H1 (cell line): ENCODE data around the gene GRAMD1B. TPM values are rescaled to one million over a fixed set of nuclear protein-coding genes. Genes with fewer than 3 reads are reported as not detected.

Experiments used
- CTCF ChIA-PET: fragments of 300-600 bp; sonication (Branson Sonifier 250); formaldehyde crosslinking; loops from one replicate; lab custom pipeline; 2021; ENCODE audit not compliant: partially characterized antibody; lab: Charles Lee
- POLR2A ChIA-PET: fragments of 300-600 bp; sonication (Branson Sonifier 250); formaldehyde crosslinking; loops from one replicate; lab custom pipeline; 2021; ENCODE audit warnings: inconsistent platforms; ENCODE audit not compliant: partially characterized antibody; lab: Charles Lee
- DNase-seq, 2 experiments: peaks; one replicate each; pipeline versions ENCODE4 v3.0.0 to v3.0.0-alpha.2; 2010 to 2022; ENCODE audit warnings: low spot score in 2 of 2, low read depth in 1 of 2, mixed read lengths in 1 of 2
- FAIRE-seq: peaks from 2 replicates; lab custom pipeline; 2011; peaks lifted over from hg19 to GRCh38; lab: Jason Lieb, UNC
- H2AFZ ChIP-seq: 2 replicates; pipeline ENCODE4 v1.8.1; 2012; ENCODE audit warnings: low read length, inconsistent platforms
- H2AK5ac ChIP-seq: 2 replicates; pipeline ENCODE4 v1.6.1; 2013; ENCODE audit warnings: low read depth, low read length
- H2BK120ac ChIP-seq: replicated peaks from 2 replicates; pipeline ENCODE3; 2013; ENCODE audit warnings: low read depth, low read length, inconsistent platforms
- H2BK12ac ChIP-seq: 2 replicates; pipeline ENCODE4 v1.6.1; 2013; ENCODE audit warnings: low read depth, low read length
- H2BK15ac ChIP-seq: 2 replicates; pipeline ENCODE4 v1.6.1; 2013; ENCODE audit warnings: low read length
- H2BK20ac ChIP-seq: 2 replicates; pipeline ENCODE4 v1.6.1; 2013; ENCODE audit warnings: low read length
- H2BK5ac ChIP-seq: 2 replicates; pipeline ENCODE4 v1.6.1; 2013; ENCODE audit warnings: low read depth, low read length
- H3K14ac ChIP-seq: 2 replicates; pipeline ENCODE4 v1.6.1; 2013; ENCODE audit warnings: inconsistent platforms; ENCODE audit not compliant: insufficient read length
- H3K18ac ChIP-seq: 2 replicates; pipeline ENCODE4 v1.6.1; 2013; ENCODE audit warnings: low read length; ENCODE audit errors: extremely low read depth
- H3K23ac ChIP-seq: 2 replicates; pipeline ENCODE4 v1.6.1; 2013; ENCODE audit warnings: inconsistent platforms; ENCODE audit not compliant: insufficient read length
- H3K23me2 ChIP-seq: 2 replicates; pipeline ENCODE4 v1.6.1; 2013; ENCODE audit warnings: low read depth, low read length
- H3K27ac ChIP-seq: 2 replicates; pipeline ENCODE4 v1.6.1; 2011; ENCODE audit warnings: low read depth, low read length, inconsistent platforms
- H3K27me3 ChIP-seq, 4 experiments: replicated peaks in 1 of 4; 1 replicate in 1 of 4; 2 replicates in 3 of 4; pipeline versions ENCODE4 v1.6.1 to v1.8.1; 2011 to 2013; ENCODE audit warnings: low read length in 3 of 4, mild to moderate bottlenecking in 3 of 4, inconsistent platforms in 2 of 4, mixed read lengths in 2 of 4, moderate library complexity in 1 of 4; ENCODE audit not compliant: control insufficient read depth in 3 of 4, insufficient read depth in 3 of 4; ENCODE audit errors: extremely low read depth in 1 of 4
- H3K36me3 ChIP-seq, 4 experiments: 2 replicates each; pipeline versions ENCODE4 v1.6.1 to v1.8.1; 2011 to 2013; ENCODE audit warnings: mild to moderate bottlenecking in 4 of 4, low read length in 3 of 4, moderate library complexity in 2 of 4, control low read depth in 1 of 4, inconsistent platforms in 1 of 4; ENCODE audit not compliant: insufficient read depth in 4 of 4, control insufficient read depth in 2 of 4
- H3K4ac ChIP-seq: replicated peaks from 2 replicates; pipeline ENCODE3; 2013; ENCODE audit warnings: low read length, low read depth, mixed read lengths, inconsistent platforms; ENCODE audit not compliant: insufficient read length
- H3K4me1 ChIP-seq, 4 experiments: replicated peaks in 1 of 4; 1 replicate in 1 of 4; 2 replicates in 3 of 4; pipeline versions ENCODE4 v1.6.1 to v1.8.1; 2011 to 2013; ENCODE audit warnings: low read length in 3 of 4, inconsistent platforms in 2 of 4, mixed read lengths in 1 of 4; ENCODE audit not compliant: insufficient read depth in 4 of 4, control insufficient read depth in 3 of 4
- H3K4me2 ChIP-seq, 2 experiments: 2 replicates each; pipeline versions ENCODE4 v1.6.1 to v1.8.1; 2011 to 2013; ENCODE audit warnings: low read depth in 2 of 2, low read length in 2 of 2, control low read depth in 1 of 2, inconsistent platforms in 1 of 2, mild to moderate bottlenecking in 1 of 2; ENCODE audit not compliant: insufficient read depth in 1 of 2
- H3K4me3 ChIP-seq, 4 experiments: fragments of 200-600, 300-600 bp in 1 of 4; sonication (generic), shearing (Covaris generic), sonication (Bioruptor Twin) in 1 of 4; 2 replicates each; pipeline versions ENCODE4 v1.5.1 to v1.8.1; 2011 to 2016; ENCODE audit warnings: low read length in 4 of 4, low read depth in 3 of 4, control low read depth in 2 of 4, inconsistent platforms in 2 of 4, mild to moderate bottlenecking in 2 of 4, mixed read lengths in 1 of 4, moderate library complexity in 1 of 4; ENCODE audit not compliant: insufficient read depth in 2 of 4; ENCODE audit errors: extremely low read depth in 1 of 4
- H3K56ac ChIP-seq: replicated peaks from 2 replicates; pipeline ENCODE3; 2013; ENCODE audit warnings: low read depth, mild to moderate bottlenecking, mixed read lengths, low read length, inconsistent platforms; ENCODE audit not compliant: insufficient read length
- H3K79me1 ChIP-seq: 2 replicates; pipeline ENCODE4 v1.6.1; 2013; ENCODE audit warnings: low read depth, low read length, control low read depth
- H3K79me2 ChIP-seq, 2 experiments: 2 replicates each; pipeline versions ENCODE4 v1.6.1 to v1.8.1; 2012 to 2013; ENCODE audit warnings: low read length in 2 of 2, mild to moderate bottlenecking in 2 of 2, inconsistent platforms in 1 of 2; ENCODE audit not compliant: insufficient read depth in 2 of 2, control insufficient read depth in 1 of 2
- H3K9ac ChIP-seq, 4 experiments: replicated peaks in 1 of 4; 1 replicate in 1 of 4; 2 replicates in 3 of 4; pipeline versions ENCODE4 v1.6.1 to v1.8.1; 2011 to 2013; ENCODE audit warnings: low read depth in 3 of 4, low read length in 3 of 4, control low read depth in 2 of 4, mild to moderate bottlenecking in 2 of 4, moderate library complexity in 2 of 4, inconsistent platforms in 1 of 4; ENCODE audit errors: extremely low read depth in 1 of 4
- H3K9me3 ChIP-seq, 2 experiments: 2 replicates each; pipeline versions ENCODE4 v1.6.1 to v1.8.1; 2012 to 2013; ENCODE audit warnings: mild to moderate bottlenecking in 2 of 2, moderate library complexity in 2 of 2, control low read depth in 1 of 2, inconsistent platforms in 1 of 2, low read depth in 1 of 2, low read length in 1 of 2, mixed read lengths in 1 of 2; ENCODE audit not compliant: insufficient read depth in 2 of 2
- H4K20me1 ChIP-seq, 2 experiments: replicated peaks in 1 of 2; 2 replicates each; pipeline versions ENCODE3 to v1.8.1; 2011 to 2013; ENCODE audit warnings: inconsistent platforms in 2 of 2, low read length in 2 of 2, mild to moderate bottlenecking in 1 of 2; ENCODE audit not compliant: insufficient read depth in 2 of 2, control insufficient read depth in 1 of 2
- H4K5ac ChIP-seq: 2 replicates; pipeline ENCODE4 v1.6.1; 2013; ENCODE audit warnings: low read length, low read depth, mixed read lengths, inconsistent platforms; ENCODE audit not compliant: insufficient read length
- H4K8ac ChIP-seq: 2 replicates; pipeline ENCODE4 v1.8.0; 2013; ENCODE audit warnings: mild to moderate bottlenecking, moderate library complexity, low read length, inconsistent platforms; ENCODE audit not compliant: insufficient read depth; ENCODE audit errors: extremely low read depth
- H4K91ac ChIP-seq: replicated peaks from 2 replicates; pipeline ENCODE3; 2013; ENCODE audit warnings: low read length, mixed read lengths, inconsistent platforms; ENCODE audit not compliant: insufficient read length
- CBX8 ChIP-seq: fragments of 300-800, 300-1000 bp; sonication (generic); IDR thresholded peaks from 2 replicates; pipeline ENCODE4 v1.7.1; 2016; ENCODE audit warnings: low read depth, low read length, borderline replicate concordance
- CHD2 ChIP-seq: IDR thresholded peaks from 2 replicates; pipeline ENCODE4 v1.6.1; 2012; ENCODE audit warnings: low read length, improper control_type of control experiment
- CTBP2 ChIP-seq: IDR thresholded peaks from 2 replicates; pipeline ENCODE4 v1.7.0; 2011; ENCODE audit warnings: borderline replicate concordance, mild to moderate bottlenecking, moderate library complexity, mixed read lengths, low read length; ENCODE audit not compliant: insufficient read depth, insufficient read length
- FOSL1 ChIP-seq: IDR thresholded peaks from 2 replicates; pipeline ENCODE4 v1.6.1; 2011; ENCODE audit warnings: mild to moderate bottlenecking, low read depth, low read length, moderate library complexity; ENCODE audit not compliant: insufficient read depth
- JUND ChIP-seq: IDR thresholded peaks from 2 replicates; pipeline ENCODE4 v1.6.1; 2011; ENCODE audit warnings: mild to moderate bottlenecking, improper control_type of control experiment, low read length
- MAFK ChIP-seq: IDR thresholded peaks from 2 replicates; pipeline ENCODE4 v1.6.1; 2012; ENCODE audit warnings: low read depth, mild to moderate bottlenecking, improper control_type of control experiment, low read length
- POLR2A ChIP-seq, 2 experiments: IDR thresholded peaks; 1 replicate in 1 of 2; 2 replicates in 1 of 2; pipeline ENCODE4 v1.6.1; 2011; ENCODE audit warnings: low read depth in 2 of 2, low read length in 2 of 2, mild to moderate bottlenecking in 2 of 2; ENCODE audit errors: control extremely low read depth in 1 of 2
- SAP30 ChIP-seq: fragments of 300-600 bp; sonication (generic); IDR thresholded peaks from 2 replicates; pipeline ENCODE4 v1.7.1; 2012; ENCODE audit warnings: low read length, moderate library complexity, mild to moderate bottlenecking, inconsistent platforms; ENCODE audit not compliant: insufficient read depth, insufficient replicate concordance
- SRF ChIP-seq: IDR thresholded peaks from 2 replicates; pipeline ENCODE4 v1.6.1; 2011; ENCODE audit warnings: mild to moderate bottlenecking, low read depth, low read length, moderate library complexity
- WGBS, 2 experiments: shearing (Covaris generic) in 1 of 2; methylation state at CpG; one replicate each; pipeline versions ENCODE4 v1.1.6 to v1.1.7; 2013 to 2015; ENCODE audit warnings: low lambda C conversion rate in 2 of 2, mixed read lengths in 2 of 2, inconsistent platforms in 1 of 2, low coverage in 1 of 2, missing lambda C conversion rate in 1 of 2; ENCODE audit not compliant: insufficient replicate concordance in 2 of 2, insufficient coverage in 1 of 2, insufficient read length in 1 of 2; ENCODE audit errors: extremely low coverage in 1 of 2, missing lambda C conversion rate in 1 of 2; 5-methylcytosine and 5-hydroxymethylcytosine counted together
- polyA plus RNA-seq, 7 experiments: library from polyadenylated mRNA; depleted of rRNA in 3 of 7; stranded (reverse) in 5 of 7; unstranded in 2 of 7; fragments of >200 nt in 5 of 7; fragments of 200-250 nt in 2 of 7; gene quantifications; 1 replicate in 5 of 7; 2 replicates in 1 of 7; 4 replicates in 1 of 7; pipeline versions ENCODE4 v1.2.1 to v1.2.3, GENCODE V29; 2011 to 2013; ENCODE audit warnings: missing spikeins in 2 of 7, mixed read lengths in 2 of 7
- total RNA-seq: library from RNA; stranded (reverse); fragmentation: NEBNext Ultra II Directional; extraction: Animal tissue kit (Norgen Biotek cat#: 25700); gene quantifications from 2 replicates; pipeline ENCODE4 v1.2.1, GENCODE V29; 2021
- TF ChIP-seq, protein P1 (sequence below): IDR thresholded peaks from 2 replicates; pipeline ENCODE4 v1.6.1; 2012; ENCODE audit warnings: inconsistent platforms

GRAMD1B gene
- total and polyA plus RNA-seq, 2 of the 8 experiments (the other 6 are each of a cell fraction or from before 2014, with no cell fraction given), result 10.1 to 21.2 TPM

DNA sequence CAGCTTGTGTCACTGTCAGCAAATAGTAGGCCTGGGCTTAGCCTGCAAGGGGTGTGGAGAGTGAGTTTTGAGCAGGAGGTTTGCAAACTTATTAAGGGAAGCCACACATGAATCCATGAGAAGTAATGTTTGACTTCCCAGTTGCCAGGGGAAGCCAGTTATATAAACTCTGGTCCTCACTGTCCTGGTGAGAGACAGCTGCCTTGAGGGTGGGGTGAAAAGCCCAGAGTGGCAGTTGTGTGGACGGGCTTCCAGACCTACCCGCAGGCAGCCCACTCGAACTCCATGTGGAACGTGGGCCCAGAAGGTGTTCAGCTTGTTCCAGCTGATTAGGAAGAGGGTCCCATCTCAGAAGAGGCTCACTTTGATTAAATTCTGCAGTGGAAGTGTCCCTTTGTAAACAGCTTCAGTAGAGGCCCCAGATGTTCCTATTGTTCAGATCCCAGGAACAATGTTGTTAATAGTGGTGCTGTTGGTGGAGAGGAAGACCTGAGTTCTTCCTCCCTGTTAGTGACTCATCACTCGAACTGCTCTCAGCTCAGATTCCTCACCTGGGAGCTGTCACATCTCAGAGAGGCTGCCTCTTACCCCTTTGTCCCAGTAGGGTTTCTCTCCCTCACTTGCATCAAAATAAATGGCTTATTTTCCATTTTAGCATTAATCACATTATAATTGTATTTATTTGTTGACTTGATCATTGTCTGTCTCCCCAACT, 63.4 kb downstream of the GRAMD1B start:
- ChIA-PET POLR2A (interaction anchor here (0.8 to 2.0 kb wide), 3 partner anchors 13 to 194 kb away, joined by 3 to 5 read pairs (median 4); no protein-coding TSS in a partner anchor), CTCF (interaction anchor here (0.8 to 3.0 kb wide), 13 partner anchors 9 to 232 kb away, joined by 3 to 16 read pairs (median 7); no protein-coding TSS in a partner anchor)
- Histone ChIP-seq H3K4ac (no peak overlapping the region), H3K9me3 (no peaks in the 10 kb centered on the region), H3K27me3 (no peaks in the 10 kb centered on the region), H3K56ac (no peak overlapping the region), H3K79me1 (no peaks in the 10 kb centered on the region), H2AK5ac (0 out of 2 replicates have a peak overlapping the region, but pooled peaks have one; percentile 56), H4K91ac (peak overlapping the region; percentile 80), H2AFZ (no peak overlapping the region), H3K4me3 (no peak overlapping the region), H4K8ac (no peak overlapping the region), H3K9ac (no peak overlapping the region), H3K27ac (peak overlapping the region; percentile 58; the same call in 1 of the 2 replicates), H3K79me2 (no peaks in the 10 kb centered on the region), H2BK15ac (0 out of 2 replicates have a peak overlapping the region, but pooled peaks have one; percentile 1), H3K4me2 (peak overlapping the region; percentile 19 to 59; a peak in 2 of 4 replicates), H3K4me1 (peaks cover 7 to 22% (median 16%) of the 10 kb centered on the region in 4 experiments), H2BK120ac (peak overlapping the region; percentile 1), H2BK5ac (peak overlapping the region; percentile 86; the same call in 1 of the 2 replicates), H2BK12ac (peak overlapping the region; percentile 84; the same call in 1 of the 2 replicates), H3K14ac (no peak overlapping the region), H3K23me2 (no peaks in the 10 kb centered on the region), H4K5ac (no peak overlapping the region), H3K36me3 (no peaks in the 10 kb centered on the region; a peak in 1 of 8 replicates), H2BK20ac (0 out of 2 replicates have a peak overlapping the region, but pooled peaks have one; percentile 50), H4K20me1 (no peaks in the 10 kb centered on the region), H3K23ac (no peak overlapping the region), H3K18ac (peak overlapping the region; percentile 55)
- FAIRE-seq (peak; percentile 57), DNase-seq (peak in 1 of 2 experiments; percentile 25)
- WGBS, 2 experiments, result 66% methylated on average over 5 of the region's 5 CpGs; no CpG with 5 or more reads in 1 of the 2 experiments
- TF ChIP-seq SRF (no peak), POLR2A (IDR thresholded peaks at IDR 0.05; ENCODE audit: control extremely low read depth in 1 of 2, low read depth in 2 of 2, low read length in 2 of 2) (no peak), SAP30 (no peak), CBX8 (no peak), MAFK (no peak), CTBP2 (peak; percentile 52), CHD2 (no peak), JUND (peak; percentile 82), FOSL1 (no peak)
- TF ChIP-seq, protein P1, sequence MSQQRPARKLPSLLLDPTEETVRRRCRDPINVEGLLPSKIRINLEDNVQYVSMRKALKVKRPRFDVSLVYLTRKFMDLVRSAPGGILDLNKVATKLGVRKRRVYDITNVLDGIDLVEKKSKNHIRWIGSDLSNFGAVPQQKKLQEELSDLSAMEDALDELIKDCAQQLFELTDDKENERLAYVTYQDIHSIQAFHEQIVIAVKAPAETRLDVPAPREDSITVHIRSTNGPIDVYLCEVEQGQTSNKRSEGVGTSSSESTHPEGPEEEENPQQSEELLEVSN, result no peak
